HFF-Myc (cell line): ENCODE measurements around the gene DAG1.

Experiments
- DNase-seq: peaks from one replicate; pipeline ENCODE4 v3.0.0-alpha.2; 2011; ENCODE audit warnings: low read depth; ENCODE audit errors: extremely low read depth
- H3K4me3 ChIP-seq: replicated peaks from 2 replicates; pipeline ENCODE4 v1.5.1; 2011; ENCODE audit warnings: low read depth, mild to moderate bottlenecking, control low read depth, low read length
- TF ChIP-seq, protein P1 (sequence below): IDR thresholded peaks from 2 replicates; pipeline ENCODE4 v1.5.1; 2012; ENCODE audit warnings: mild to moderate bottlenecking, low read depth, low read length, control low read depth; ENCODE audit errors: missing control alignments

The DAG1 gene

DNA sequence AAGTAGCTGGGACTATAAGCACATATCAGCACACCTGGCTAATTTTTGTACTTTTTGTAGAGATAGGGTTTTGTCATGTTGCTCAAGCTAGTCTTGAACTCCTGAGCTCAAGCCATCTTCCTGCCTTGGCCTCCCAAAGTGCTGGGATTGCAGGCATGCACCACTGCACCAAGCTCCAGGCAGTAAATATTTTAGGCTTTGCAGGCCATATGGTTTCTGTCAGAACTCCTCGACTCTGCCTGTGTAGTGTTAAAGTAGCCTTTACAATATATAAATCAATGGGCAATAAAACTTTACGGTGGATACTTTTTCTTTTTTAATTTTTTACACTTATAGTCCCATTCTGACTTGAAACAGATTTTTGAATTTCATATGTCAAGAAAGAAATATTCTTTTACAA, 41.6 kb downstream of the DAG1 start:
- no peak for DNase-seq
- no peak overlapping the region for H3K4me3 ChIP-seq
- TF ChIP-seq, protein P1, sequence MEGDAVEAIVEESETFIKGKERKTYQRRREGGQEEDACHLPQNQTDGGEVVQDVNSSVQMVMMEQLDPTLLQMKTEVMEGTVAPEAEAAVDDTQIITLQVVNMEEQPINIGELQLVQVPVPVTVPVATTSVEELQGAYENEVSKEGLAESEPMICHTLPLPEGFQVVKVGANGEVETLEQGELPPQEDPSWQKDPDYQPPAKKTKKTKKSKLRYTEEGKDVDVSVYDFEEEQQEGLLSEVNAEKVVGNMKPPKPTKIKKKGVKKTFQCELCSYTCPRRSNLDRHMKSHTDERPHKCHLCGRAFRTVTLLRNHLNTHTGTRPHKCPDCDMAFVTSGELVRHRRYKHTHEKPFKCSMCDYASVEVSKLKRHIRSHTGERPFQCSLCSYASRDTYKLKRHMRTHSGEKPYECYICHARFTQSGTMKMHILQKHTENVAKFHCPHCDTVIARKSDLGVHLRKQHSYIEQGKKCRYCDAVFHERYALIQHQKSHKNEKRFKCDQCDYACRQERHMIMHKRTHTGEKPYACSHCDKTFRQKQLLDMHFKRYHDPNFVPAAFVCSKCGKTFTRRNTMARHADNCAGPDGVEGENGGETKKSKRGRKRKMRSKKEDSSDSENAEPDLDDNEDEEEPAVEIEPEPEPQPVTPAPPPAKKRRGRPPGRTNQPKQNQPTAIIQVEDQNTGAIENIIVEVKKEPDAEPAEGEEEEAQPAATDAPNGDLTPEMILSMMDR = no peak

DNA sequence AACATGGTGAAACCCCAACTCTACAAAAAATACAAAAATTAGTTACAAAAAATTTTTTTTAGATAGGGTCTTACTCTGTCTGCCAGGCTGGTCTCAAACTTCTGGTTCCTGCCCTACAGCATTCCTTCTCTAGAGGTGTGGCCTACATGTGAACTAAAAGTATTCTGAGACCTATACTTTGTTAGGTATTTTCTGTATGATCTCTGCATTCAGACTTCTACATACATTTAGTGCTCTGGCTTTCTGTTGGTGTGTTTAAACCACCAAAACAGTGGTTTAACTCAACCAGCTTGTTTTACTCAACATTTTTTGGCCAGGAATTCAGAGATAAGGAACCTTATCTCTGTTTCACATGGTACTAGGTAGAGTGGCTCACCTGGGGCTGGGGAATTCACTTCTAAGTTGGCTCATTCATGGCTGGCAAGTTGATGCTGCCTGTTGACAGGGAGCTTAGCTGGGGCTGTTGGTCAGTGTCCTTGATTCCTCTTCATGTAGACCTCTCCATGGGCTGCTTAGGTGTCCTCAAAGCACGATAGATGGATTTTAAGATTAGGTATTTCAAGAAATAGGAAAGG, 42.8 kb downstream of the DAG1 start:
- DNase-seq = no peak
- TF ChIP-seq, protein P1 = no peak
- H3K4me3 ChIP-seq = no peak overlapping the region

DNA sequence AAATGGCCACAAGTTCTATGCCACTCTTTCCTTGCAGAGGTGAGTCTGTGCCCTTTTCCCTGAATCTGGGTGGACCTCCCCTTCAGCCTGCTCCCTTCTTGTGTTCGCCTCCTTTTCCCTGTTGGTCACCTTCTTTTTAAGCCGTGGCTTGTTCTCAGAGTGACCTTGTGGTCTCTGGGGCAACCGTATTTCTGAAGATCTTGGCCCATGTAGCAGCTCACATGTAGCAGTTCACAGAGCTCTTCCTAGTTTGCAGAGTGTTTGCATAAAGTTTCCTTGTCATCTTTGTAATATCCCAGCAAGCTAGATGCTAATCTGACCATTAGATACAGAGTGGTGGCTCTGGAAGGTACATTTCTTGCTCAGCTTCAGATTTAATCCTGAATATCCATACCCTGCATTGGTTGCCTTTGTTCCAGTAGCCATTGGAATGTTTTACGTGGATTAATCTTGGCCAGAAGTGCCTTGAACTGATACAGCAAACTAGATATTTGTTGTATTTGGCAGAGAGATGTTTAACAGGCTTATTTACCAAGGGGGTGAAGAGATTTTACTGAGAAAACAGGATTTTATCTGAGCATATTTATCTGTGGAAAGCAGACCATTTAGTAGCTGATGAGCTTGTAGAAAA, 43.5 kb downstream of the DAG1 start:
- TF ChIP-seq, protein P1 = no peak
- DNase-seq = no peak
- no peak overlapping the region for H3K4me3 ChIP-seq

DNA sequence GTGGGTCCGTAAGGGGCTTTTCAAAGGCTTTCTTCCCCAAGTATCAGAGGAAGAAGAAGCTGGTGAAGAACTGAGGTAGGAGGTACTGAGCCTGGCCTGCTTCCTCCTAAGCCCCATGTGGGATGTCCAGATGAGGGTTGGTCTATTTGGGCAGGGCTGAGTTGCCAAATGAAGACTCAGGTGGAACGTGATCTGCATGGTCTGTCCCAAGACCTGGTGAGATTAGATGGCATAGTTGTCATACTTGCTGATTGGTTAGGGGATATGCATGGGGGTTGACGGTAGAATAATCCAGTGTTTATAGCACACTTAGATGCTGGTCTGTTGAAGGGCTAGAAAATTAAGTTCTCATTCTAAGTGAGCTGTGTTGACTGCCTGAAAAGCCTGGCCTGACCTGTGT, 47.9 kb downstream of the DAG1 start:
- TF ChIP-seq, protein P1 = no peak
- no peak overlapping the region for H3K4me3 ChIP-seq
- no peak for DNase-seq

DNA sequence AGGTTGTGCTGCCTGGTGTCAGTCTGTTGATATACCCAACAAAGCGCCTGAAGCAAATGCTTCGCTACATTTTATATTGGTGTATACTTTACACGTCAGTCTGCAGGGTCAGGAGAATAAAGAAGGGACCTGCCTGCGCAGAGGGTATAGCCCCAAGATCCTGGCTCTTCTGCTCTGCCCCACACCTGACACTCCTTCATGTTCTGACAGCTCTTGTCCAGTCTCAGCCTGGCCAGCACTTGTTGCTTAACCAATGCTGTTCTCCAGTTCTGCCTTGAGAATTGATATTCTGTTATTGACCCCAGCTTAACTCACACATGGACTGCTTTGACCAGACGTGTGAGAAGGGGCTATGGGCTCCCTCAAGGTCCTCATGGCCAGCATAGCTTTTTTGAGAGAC, 48.4 kb downstream of the DAG1 start:
- no peak for DNase-seq
- H3K4me3 ChIP-seq = no peak overlapping the region
- TF ChIP-seq, protein P1 = no peak

DNA sequence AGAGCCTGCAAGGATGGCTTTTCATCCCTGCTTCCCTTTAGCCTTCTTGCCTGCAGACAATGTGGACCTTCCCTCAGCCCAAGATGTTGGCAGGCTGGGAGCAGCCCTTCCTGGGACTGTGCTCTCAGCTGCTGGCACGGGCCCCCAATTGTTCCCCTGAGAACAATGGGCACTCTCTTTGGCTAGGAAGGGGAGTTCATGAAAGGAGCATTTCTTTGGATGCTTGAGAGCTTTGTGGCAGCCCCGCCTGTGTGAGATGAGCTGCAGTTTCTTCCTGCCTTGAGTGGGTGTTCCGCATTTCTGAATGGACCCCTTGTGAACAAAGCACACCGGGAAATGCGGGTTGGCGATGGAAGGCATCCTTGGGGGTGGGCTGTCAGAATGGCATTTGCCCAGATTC, 49.2 kb downstream of the DAG1 start:
- no peak overlapping the region for H3K4me3 ChIP-seq
- TF ChIP-seq, protein P1 = no peak
- DNase-seq = no peak

DNA sequence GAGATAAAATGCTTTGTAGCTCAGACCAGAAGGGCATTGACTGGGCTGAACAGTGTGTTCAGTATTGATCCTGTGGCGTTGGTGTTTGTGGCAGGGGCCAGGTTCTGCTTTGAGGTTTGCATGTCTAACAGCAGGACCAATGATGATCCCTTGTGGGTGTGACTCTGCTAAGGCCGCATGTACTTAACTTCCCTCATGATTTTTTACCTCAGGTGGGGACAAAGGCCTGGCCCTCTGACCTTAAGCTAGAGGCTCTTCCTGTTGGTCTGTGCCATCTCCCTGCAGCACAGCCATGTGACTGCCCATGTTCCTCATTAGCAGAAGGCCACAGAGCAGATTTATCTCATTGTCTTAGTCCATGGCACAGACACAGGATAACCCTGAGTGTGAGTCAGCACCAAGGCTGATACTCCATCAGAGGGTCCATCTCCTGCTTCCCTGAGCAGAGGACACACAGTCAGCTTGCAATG, 49.9 kb downstream of the DAG1 start:
- TF ChIP-seq, protein P1 = no peak
- no peak for DNase-seq
- H3K4me3 ChIP-seq = no peak overlapping the region
